Measurements from ENCODE around the gene ANXA8L1.
"Not testable (repeated sequence)": the region's sequence is repeated elsewhere in the genome, so short reads cannot be mapped to it uniquely, and the experiment has no call there.

The ANXA8L1 gene

GRCh38 chr10:46375406-46375805 is at the start of gene ANXA8L1:
Gene ANXA8L1 (plus strand): TSS chr10:46375776. CDS start chr10:46375852, 76 bp downstream.
- not testable (repeated sequence) for DNase-seq (ENCODE audit: low read depth in 2 of 2)

GRCh38 chr10:46326066-46326465 is 49.5 kb upstream of the ANXA8L1 start:
- DNase-seq (ENCODE audit: low read depth in 2 of 2), result no peak

- DNase-seq (ENCODE audit: low read depth in 2 of 2), result no peak
These were observed 48.6 kb upstream of the ANXA8L1 start for GRCh38 chr10:46326971-46327370.

GRCh38 chr10:46327685-46328084 is 47.9 kb upstream of the ANXA8L1 start:
- DNase-seq (ENCODE audit: low read depth in 2 of 2), result no peak

DNA sequence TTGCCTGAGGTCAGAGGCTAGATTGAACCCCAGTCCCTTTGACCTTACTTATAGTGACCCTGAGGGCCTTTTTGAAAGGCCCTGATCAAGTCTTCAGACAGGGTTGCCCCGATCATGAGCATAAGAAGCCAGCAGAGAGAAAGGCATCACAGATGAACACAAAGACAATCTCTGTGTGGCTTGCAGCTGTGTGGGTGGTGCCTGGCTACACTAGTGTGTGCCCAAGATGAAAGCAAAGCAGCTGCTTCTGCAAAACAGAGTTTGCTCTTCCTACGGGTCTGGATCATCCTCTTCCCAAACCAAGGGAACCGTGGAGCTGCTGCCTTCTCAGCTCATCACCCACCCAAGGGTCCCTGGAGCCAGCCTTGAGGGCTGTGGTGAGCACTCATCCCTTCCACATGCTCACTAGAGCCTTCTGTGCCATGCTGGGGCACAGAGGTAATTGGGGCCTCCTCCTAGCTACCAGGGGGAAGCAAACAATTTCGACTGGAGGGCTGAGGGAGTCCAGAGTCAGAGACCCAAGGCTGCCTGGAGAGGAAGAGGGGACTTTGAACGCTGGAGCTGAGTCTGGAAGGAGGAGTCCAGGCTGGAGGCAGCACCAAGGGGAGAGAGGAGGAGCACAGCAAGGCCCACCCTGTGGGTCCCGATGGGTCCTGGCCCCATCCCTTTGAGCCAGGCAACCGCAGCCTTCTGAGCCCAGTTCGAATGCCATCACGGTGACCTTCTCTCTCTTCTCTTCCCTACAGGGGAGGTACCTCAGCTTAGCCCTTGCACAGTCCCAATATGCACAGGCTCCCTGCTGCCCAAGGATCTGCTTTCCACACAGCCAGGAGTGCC is 46.5 kb upstream of the ANXA8L1 start:
- DNase-seq (ENCODE audit: low read depth in 2 of 2), result no peak

GRCh38 chr10:46329690-46330016 is 45.9 kb upstream of the ANXA8L1 start:
- DNase-seq (ENCODE audit: low read depth in 2 of 2), result no peak

DNA sequence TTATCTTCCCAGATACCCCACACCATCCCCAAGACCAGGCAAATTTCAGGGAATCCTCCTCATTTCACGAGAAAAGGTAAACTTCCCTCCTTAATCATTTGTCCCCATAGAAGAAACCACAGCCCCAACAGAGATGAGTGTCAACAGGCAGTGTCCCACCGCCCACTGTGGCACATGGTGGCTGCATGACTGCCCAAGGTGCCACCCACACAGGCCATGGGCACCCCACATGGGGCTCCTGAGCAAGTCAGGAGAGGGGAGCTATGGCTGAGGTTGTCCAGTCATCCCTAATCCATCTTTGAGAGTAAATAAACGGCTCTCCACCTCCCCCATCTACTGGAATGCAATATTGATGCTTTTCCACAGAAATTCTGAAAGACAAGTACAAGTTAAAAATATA is 44.7 kb upstream of the ANXA8L1 start:
- DNase-seq (ENCODE audit: low read depth in 2 of 2), result no peak

DNA sequence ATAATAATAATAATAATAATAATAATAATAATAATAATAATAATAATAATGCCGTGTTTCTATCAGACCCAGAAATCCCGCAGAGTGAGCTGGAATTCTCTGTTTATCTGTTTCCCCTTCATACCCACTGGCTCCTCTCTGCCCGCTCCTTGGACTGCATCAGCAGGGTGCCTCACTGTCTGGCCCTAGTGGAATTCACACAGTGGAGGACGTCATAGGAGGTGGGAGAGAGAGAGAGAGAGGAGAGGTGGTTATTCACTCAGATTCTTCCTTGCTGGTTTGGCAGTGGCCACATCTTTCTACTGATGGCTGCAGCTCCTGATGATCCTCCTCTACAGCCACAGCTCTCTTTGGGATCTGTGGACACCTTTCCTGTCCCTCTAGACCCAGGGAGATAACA is 10.1 kb upstream of the ANXA8L1 start:
- not testable (repeated sequence) for DNase-seq (ENCODE audit: low read depth in 2 of 2)

DNA sequence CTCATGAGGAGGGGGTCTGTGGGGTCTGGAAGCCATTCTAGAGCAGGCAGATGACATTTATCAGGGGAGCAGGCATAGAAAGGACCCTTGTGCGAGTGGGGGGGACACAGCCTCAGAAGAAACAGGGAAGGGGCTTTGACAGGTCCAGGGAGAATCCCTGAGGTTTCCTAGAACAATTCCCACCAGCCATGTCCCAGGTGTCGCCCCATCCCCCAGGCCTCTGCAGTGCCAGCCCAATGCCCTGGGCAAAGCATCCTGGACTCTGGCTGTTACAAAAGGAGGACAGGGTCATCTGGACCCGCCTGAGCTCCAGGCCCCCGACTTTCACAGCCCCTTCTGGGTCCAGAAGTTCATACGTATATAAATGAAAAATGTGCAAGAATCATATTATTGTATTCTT is 8.4 kb upstream of the ANXA8L1 start:
- DNase-seq (ENCODE audit: low read depth in 2 of 2), result not testable (repeated sequence)

- not testable (repeated sequence) for DNase-seq (ENCODE audit: low read depth in 2 of 2)
These were observed 7.8 kb upstream of the ANXA8L1 start for GRCh38 chr10:46367666-46368240.

GRCh38 chr10:46368956-46369355 is 6.6 kb upstream of the ANXA8L1 start:
- DNase-seq (ENCODE audit: low read depth in 2 of 2), result not testable (repeated sequence)

DNA sequence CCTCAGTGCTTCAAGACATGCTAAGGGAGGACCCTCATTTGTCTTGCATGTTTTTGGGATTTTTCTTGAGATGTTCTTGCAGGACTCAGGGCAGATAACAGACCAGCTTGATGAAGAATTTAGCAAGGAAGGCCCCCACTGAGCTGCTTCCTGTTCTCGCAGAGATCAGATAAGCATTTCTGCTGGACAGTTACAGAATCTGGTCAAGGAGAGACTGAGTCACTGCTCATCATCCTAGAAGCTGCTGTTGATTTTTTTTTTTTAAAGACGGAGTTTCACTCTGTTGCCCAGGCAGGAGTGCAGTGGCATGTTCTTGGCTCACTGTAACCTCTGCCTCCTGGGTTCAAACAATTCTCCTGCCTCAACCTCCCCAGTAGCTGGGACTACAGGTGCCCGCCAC is 1.2 kb upstream of the ANXA8L1 start:
- not testable (repeated sequence) for DNase-seq (ENCODE audit: low read depth in 2 of 2)

GRCh38 chr10:46377022-46377421 is 1.4 kb downstream of the ANXA8L1 start:
- DNase-seq (ENCODE audit: low read depth in 2 of 2), result not testable (repeated sequence)

DNA sequence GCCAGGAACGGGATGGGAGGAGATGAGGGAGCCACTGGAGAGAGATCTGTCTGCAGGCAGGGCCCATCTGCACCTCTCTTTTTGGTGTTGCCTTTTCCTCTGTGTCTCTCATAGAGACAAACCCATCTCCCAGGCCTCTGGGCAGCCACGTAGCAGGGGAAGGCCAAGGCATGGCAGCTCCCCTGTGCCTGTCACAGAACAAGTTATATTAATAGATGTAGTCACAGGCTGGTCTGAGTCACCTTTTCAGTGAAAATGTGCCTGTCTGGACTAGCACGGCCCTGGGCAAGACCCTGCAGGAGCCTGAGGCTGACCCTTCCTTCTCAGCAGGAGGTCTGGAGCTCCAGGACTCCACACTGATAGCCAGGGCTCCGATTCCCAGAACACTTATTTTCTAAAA is 2.1 kb downstream of the ANXA8L1 start:
- not testable (repeated sequence) for DNase-seq (ENCODE audit: low read depth in 2 of 2)

DNA sequence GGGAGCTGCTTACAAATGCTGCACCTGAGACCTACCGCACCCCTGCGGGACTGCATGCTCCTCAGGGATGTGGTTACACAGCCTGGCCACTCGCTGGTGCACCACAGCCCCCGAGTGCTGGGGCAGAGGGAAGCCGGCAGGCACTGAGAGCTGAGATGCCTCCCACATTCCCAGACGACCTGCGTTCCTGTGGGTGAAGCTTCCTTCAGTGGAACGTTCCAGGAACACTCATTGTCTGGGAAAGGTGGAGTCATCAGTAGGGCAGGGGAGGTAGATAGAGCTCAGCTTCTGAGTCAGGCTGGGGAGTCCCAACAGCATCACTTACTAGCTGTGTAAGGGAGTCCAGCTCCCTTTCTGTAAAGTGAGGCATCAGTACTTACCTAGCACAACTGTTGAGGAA is 2.5 kb downstream of the ANXA8L1 start:
- DNase-seq (ENCODE audit: low read depth in 2 of 2), result not testable (repeated sequence)

GRCh38 chr10:46379233-46379848 is 3.8 kb downstream of the ANXA8L1 start:
- not testable (repeated sequence) for DNase-seq (ENCODE audit: low read depth in 2 of 2)

GRCh38 chr10:46385858-46386257 is 10.3 kb downstream of the ANXA8L1 start:
- DNase-seq (ENCODE audit: low read depth in 2 of 2), result not testable (repeated sequence)

DNA sequence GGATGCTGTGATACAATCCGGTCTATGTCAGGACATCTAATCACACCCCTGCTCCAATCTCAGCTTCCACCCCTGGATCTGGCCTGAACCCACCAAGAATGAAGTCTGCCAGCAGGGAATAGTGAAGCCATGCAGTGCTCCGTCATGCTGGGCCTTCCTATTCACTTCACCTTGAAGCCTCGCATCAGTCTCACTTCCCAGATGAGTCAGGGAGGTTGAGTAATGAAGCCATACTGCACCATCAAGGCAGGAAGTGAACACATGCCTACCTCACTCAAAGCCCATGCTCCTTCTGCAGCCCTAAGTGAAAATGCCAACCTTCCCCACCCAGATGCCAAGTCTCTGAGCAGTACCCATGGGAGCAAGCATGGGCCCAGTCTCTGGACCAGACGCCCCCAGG is 11.1 kb downstream of the ANXA8L1 start:
- DNase-seq (ENCODE audit: low read depth in 2 of 2), result not testable (repeated sequence)

- not testable (repeated sequence) for DNase-seq (ENCODE audit: low read depth in 2 of 2)
These were observed 11.8 kb downstream of the ANXA8L1 start for GRCh38 chr10:46387309-46387902.

DNA sequence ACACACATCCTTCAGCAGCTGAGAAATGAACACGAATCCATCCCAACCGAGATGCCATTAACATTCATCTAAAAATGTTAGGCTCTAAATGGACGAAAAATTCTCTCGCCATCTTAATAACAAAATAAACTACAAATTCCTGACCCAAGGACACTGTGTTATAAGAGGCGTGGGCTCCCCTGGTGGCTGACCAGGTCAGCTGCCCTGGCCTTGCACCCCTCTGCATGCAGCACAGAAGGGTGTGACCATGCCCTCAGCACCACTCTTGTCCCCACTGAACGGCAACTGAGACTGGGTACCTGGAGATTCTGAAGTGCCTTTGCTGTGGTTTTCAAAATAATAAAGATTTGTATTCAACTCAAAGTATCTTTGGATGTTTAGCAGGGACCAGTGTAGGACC is 15.8 kb downstream of the ANXA8L1 start:
- DNase-seq (ENCODE audit: low read depth in 2 of 2), result not testable (repeated sequence)

- not testable (repeated sequence) for DNase-seq (ENCODE audit: low read depth in 2 of 2)
These were observed 21.1 kb downstream of the ANXA8L1 start for GRCh38 chr10:46396441-46397279.
